ENCODE results near the gene ZDHHC16. TPM values are rescaled to one million over a fixed set of nuclear protein-coding genes. Genes with fewer than 3 reads are reported as not detected.

Gene ZDHHC16
- total and polyA plus RNA-seq, 2 donors (not counting 1 experiment from before 2014, with no cell fraction given): 24.1 to 41.5 TPM

DNA sequence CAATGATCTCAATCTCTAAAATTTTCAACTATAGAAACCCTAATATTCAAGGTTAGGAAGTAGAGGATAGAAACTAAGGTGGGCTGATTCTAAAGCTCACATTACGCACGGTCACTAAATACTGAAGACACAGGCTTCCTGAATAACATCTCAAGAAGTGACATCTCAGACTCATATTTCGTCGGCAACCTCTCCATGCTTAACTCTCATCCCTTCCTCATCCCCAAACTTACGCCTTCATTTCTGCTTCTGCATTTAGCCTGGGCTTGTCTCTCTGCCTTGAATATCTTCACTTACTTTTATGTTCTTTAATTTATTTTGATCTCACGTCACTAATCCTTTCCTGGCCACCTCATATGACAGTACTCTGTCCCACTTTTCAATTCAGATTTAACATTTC is 10.8 kb upstream of the ZDHHC16 start:
- Histone ChIP-seq H2AFZ (ENCODE audit: insufficient read depth, low read depth, low read length, poor library complexity, severe bottlenecking) (no peak overlapping the region), H3K27me3 (replicated peaks in 1 of 4; ENCODE audit: control extremely low read depth in 1 of 4, control insufficient read depth in 3 of 4, insufficient read depth in 4 of 4, low read length in 3 of 4) (no peaks in the 10 kb centered on the region), H3K27ac (ENCODE audit: low read length in 2 of 2) (no peak overlapping the region), H3K4me1 (ENCODE audit: control insufficient read depth in 2 of 2, insufficient read depth in 2 of 2, low read length in 2 of 2) (no peaks in the 10 kb centered on the region), H4K20me1 (ENCODE audit: control insufficient read depth, insufficient read depth, low read length, poor library complexity, severe bottlenecking) (no peaks in the 10 kb centered on the region), H3K4me3 (ENCODE audit: control extremely low read depth in 1 of 5, extremely low read depth in 1 of 5, insufficient read depth in 1 of 5, low read depth in 2 of 5, low read length in 4 of 5) (no peak overlapping the region), H3K79me2 (ENCODE audit: control insufficient read depth, insufficient read depth, low read length) (no peaks in the 10 kb centered on the region), H3K4me2 (replicated peaks; ENCODE audit: low read depth, low read length, poor library complexity, severe bottlenecking) (no peak overlapping the region), H3K9me3 (ENCODE audit: control extremely low read depth in 1 of 3, control insufficient read depth in 2 of 3, insufficient read depth in 1 of 3, low read length in 2 of 3) (no peaks in the 10 kb centered on the region), H3K36me3 (replicated peaks in 1 of 2; ENCODE audit: control extremely low read depth in 1 of 2, control insufficient read depth in 1 of 2, extremely low read depth in 1 of 2, insufficient read depth in 2 of 2, low read length in 1 of 2) (peaks cover 10 to 65% of the 10 kb centered on the region in 2 experiments), H3K9ac (ENCODE audit: low read length) (no peak overlapping the region)
- Mint-ChIP-seq H3K4me3 (no peak overlapping the region), H3K4me1 (no peaks in the 10 kb centered on the region), H3K27me3 (no peaks in the 10 kb centered on the region), H3K27ac (no peak overlapping the region), H3K9me3 (ENCODE audit: insufficient read depth) (no peaks in the 10 kb centered on the region)
- ChIA-PET POLR2A (no interaction called here), CTCF (no interaction called here)
- intact Hi-C loops (cut with micrococcal nuclease): no loop called here
- ATAC-seq (ENCODE audit: low read depth) (no peak), DNase-seq (no peak)
- TF ChIP-seq EZH2 (IDR thresholded peaks at IDR 0.05; ENCODE audit: borderline replicate concordance, insufficient read depth, low read depth, low read length, poor library complexity, severe bottlenecking): no peak
- TF ChIP-seq, protein P1, sequence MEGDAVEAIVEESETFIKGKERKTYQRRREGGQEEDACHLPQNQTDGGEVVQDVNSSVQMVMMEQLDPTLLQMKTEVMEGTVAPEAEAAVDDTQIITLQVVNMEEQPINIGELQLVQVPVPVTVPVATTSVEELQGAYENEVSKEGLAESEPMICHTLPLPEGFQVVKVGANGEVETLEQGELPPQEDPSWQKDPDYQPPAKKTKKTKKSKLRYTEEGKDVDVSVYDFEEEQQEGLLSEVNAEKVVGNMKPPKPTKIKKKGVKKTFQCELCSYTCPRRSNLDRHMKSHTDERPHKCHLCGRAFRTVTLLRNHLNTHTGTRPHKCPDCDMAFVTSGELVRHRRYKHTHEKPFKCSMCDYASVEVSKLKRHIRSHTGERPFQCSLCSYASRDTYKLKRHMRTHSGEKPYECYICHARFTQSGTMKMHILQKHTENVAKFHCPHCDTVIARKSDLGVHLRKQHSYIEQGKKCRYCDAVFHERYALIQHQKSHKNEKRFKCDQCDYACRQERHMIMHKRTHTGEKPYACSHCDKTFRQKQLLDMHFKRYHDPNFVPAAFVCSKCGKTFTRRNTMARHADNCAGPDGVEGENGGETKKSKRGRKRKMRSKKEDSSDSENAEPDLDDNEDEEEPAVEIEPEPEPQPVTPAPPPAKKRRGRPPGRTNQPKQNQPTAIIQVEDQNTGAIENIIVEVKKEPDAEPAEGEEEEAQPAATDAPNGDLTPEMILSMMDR (IDR thresholded peaks at IDR 0.05): no peak
- WGBS (ENCODE audit: insufficient coverage): 100% methylated on average over 5 of the region's 6 CpGs

DNA sequence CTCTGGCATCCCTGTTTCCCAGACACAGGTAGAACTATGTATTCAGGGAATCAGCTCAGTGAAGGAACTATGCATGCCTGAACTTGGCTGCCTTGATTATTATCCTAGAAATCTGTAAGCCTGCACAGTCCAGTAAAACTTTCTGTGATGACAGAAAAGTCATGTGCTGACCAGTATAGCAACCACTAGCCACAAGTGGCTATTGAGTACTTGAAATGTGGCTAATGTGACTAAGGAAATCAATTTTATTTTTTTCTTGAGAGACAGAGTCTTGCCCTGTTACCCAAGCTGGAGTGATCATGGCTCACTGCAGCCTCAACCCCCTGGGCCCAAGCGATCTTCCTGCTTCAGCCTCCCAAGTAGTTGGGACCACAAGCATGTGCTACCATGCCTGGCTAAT is 3.7 kb upstream of the ZDHHC16 start:
- Histone ChIP-seq H3K9me3 (ENCODE audit: control extremely low read depth in 1 of 3, control insufficient read depth in 2 of 3, insufficient read depth in 1 of 3, low read length in 2 of 3) (no peaks in the 10 kb centered on the region), H2AFZ (ENCODE audit: insufficient read depth, low read depth, low read length, poor library complexity, severe bottlenecking) (no peak overlapping the region), H3K4me1 (ENCODE audit: control insufficient read depth in 2 of 2, insufficient read depth in 2 of 2, low read length in 2 of 2) (peaks cover 17 to 25% of the 10 kb centered on the region in 2 donors), H3K79me2 (ENCODE audit: control insufficient read depth, insufficient read depth, low read length) (peaks cover 42% of the 10 kb centered on the region), H3K27me3 (replicated peaks in 1 of 4; ENCODE audit: control extremely low read depth in 1 of 4, control insufficient read depth in 3 of 4, insufficient read depth in 4 of 4, low read length in 3 of 4) (no peaks in the 10 kb centered on the region), H3K9ac (ENCODE audit: low read length) (no peak overlapping the region), H3K4me3 (ENCODE audit: control extremely low read depth in 1 of 5, extremely low read depth in 1 of 5, insufficient read depth in 1 of 5, low read depth in 2 of 5, low read length in 4 of 5) (no peak overlapping the region), H3K36me3 (replicated peaks in 1 of 2; ENCODE audit: control extremely low read depth in 1 of 2, control insufficient read depth in 1 of 2, extremely low read depth in 1 of 2, insufficient read depth in 2 of 2, low read length in 1 of 2) (peaks cover 0 to 33% of the 10 kb centered on the region in 2 experiments), H3K4me2 (replicated peaks; ENCODE audit: low read depth, low read length, poor library complexity, severe bottlenecking) (no peak overlapping the region), H3K27ac (ENCODE audit: low read length in 2 of 2) (no peak overlapping the region), H4K20me1 (ENCODE audit: control insufficient read depth, insufficient read depth, low read length, poor library complexity, severe bottlenecking) (no peaks in the 10 kb centered on the region)
- H3K4me1 Mint-ChIP-seq: peaks cover 31% of the 10 kb centered on the region
- ChIA-PET CTCF (interaction anchor here (0.9 kb wide), 1 partner anchor 14 kb away, joined by 3 read pairs; no protein-coding TSS in a partner anchor), POLR2A (no interaction called here)
- intact Hi-C loops (cut with micrococcal nuclease): no loop called here
- WGBS (ENCODE audit: insufficient coverage): 100% methylated on average over 1 of the region's 1 CpG
- H3K27me3 Mint-ChIP-seq: no peaks in the 10 kb centered on the region
- no peak overlapping the region for H3K4me3 Mint-ChIP-seq
- no peak overlapping the region for H3K27ac Mint-ChIP-seq
- no peaks in the 10 kb centered on the region for H3K9me3 Mint-ChIP-seq (ENCODE audit: insufficient read depth)
- ATAC-seq (ENCODE audit: low read depth) (no peak), DNase-seq (no peak)
- TF ChIP-seq EZH2 (IDR thresholded peaks at IDR 0.05; ENCODE audit: borderline replicate concordance, insufficient read depth, low read depth, low read length, poor library complexity, severe bottlenecking): no peak
- TF ChIP-seq, protein P1 (IDR thresholded peaks at IDR 0.05): no peak

Measured in B cell (primary cell).